ENCODE measurements around the gene EPB41.
"Not testable (repeated sequence)": the region's sequence is repeated elsewhere in the genome, so short reads cannot be mapped to it uniquely, and the experiment has no call there.

The EPB41 gene

DNA sequence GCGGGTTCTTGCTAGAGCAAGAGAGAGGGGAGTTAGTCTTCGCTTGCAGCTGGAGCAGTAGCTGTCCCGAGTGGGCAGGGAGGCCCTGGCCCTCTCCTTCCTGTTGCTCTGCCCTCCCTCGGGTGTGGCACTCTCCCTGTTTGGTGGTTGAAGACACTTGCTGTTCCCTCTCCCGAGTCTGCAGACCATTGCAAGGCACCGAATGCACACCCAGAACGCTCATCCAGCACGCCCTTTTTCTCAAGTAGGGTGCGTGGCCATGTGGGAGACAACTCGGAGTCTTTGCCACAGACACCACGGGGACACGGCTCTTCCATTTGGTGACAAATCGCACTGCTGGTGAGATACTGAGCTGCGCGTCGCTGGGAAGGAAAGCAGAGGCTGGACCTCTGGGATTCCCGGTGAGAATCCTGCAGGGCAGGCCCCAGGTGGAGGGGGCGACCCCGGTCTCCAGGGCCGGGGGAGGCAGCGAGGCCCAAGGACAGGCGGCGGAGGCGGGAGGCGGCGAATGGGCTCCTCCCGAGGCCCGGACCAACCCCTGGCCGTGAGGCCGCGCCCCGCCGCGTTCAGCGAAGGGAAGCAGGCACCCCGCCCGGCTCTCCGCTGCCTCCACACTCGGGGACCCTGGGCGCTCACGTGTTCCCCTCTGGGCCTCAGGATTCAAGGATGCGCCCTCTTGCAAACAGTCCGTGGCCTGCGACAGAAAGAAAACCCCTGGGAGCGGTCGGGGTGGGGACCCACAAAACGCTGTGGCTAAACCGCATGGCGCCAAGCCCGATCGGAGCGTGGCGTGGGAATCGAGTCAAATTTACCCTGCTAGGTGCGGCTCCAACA lies 219.7 kb downstream of the EPB41 start:
- DNase-seq (ENCODE audit: low read depth), result no peak

GRCh38 chr1:29134695-29135028 lies 220.3 kb downstream of the EPB41 start:
- no peak for DNase-seq (ENCODE audit: low read depth)

DNA sequence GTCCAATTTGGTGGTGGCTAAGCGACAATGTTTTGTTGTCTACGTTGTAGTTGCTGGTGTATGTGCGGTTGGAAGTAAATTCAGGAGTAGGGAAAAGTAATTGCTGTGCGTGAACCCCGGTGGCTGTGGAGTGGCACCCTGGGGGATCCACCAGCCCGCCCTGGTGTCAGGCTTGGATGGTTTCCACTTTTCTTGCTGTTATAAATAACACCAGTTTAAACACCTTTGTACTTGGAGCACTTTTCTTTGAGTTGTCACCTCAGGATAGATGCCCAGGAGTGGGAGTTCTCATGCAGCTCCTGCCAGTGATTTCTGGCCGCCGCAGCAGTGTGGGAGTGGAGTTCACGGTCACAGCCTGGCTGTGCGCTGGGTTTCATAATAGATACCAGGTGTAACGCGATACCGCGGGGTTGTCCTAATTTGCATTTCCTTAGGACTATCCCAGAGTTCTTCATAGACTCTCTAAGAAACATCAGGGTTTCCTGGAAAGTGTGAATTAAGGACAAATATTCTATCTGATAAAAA lies 222.1 kb downstream of the EPB41 start:
- no peak for DNase-seq (ENCODE audit: low read depth)

DNA sequence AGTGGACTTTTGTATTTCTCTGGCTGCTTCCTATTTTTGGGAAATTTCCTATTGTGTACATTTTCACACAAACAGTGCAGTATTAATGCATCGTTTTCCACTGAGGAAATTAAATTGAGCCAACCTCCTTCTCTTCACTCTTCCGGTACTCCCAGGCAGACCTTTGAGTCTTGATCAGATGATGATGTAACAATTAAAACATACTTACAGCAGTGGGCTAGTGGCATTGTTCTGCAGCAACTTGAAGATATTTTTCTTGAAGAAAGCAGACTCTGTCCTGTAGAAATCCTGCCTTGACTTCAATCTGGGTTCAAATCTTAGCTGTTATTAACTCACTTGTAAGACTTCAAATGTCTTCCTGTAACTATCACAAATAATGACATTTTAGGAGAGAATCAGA lies 228.3 kb downstream of the EPB41 start:
- no peak for DNase-seq (ENCODE audit: low read depth)

DNA sequence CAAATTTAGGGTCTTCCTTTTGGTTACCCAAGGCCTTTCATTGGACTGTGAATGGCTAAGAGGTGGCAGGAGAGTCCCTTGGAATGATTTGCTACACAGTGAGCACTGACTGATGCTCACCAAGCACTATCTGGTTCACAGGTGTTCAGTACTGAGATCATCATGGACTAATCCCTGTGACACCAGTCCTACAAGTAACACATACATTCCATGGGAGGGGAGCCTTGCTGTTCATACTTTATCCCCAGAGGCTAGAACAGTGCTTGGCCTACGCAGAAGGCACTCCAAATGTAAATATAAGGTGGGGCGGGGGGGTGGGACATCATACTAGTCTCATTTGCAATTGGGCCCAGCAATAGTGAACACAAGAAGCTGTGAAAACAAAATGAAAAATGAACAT lies 229.8 kb downstream of the EPB41 start:
- no peak for DNase-seq (ENCODE audit: low read depth)

DNA sequence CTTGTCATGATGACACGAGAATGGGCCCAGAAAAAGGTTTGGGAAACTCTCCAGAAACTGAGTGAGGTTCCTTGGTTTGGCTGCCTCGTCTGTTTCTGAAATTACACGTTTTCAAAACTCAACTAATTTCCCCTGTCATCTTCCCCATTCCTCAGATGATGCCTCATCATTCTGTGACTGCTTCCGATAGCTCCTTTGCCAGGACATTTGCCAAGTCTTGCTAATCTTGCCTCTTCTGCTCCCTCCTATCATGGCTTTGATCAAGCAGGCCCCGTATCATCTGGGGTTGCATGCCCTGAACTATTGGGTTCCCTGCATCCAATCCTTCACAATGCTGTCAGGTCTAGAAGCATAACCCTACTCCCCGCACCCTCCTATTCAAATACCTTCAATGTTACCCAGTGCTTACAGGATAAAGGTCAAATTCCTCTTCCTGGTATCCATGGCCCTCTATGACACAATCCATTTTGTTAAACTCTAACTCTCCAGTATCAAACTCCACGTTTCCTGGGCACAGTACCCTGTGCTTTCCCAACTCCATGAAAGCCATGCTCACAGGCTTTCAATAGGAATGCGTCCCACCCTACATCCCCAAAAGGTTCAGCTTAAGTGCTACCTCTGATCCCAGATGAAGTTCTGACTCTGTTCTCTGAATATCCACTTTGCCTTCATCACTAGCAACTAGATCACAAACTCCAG lies 231.5 kb downstream of the EPB41 start:
- DNase-seq (ENCODE audit: low read depth), result peak; percentile 51

DNA sequence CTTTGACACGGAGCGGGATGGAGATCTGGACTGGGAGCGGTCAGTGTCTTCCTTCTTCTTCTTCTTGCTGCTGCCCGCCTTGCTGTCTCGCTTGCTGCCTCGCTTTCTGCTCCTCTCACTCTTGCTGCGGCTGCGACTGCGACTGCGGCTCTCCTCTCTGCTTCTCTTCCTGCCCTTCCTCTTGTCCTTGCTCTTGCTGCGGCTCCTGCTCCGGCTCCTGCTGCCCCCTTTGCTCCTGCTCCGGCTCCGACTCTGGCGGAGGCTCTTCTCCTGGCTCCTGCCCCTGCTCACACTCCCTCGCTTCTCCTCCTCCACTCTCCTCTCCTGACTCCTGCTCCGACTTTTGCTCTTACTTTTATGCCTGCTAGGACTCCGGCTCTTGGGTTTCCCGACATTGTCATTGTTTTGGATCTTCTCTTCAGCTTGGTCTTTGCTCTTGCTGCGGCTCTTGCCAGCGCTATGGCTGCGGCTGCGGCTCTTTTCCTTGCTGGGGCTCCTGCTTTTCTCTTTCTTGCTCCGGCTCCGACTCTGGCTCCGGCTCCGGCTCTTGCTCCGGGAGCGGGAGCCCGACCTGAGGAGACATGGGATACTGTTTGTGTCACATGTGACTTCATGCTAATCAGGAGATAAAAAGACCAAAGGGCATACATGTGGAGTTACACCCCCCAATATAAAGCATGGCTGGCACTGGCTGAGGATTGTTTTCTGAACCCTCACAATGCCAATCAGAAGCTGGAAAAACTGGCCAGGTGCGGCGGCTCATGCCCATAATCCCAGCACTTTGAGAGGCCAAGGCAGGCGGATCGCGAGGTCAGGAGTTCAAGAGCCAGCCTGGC lies 234.5 kb downstream of the EPB41 start:
- DNase-seq (ENCODE audit: low read depth), result no peak

GRCh38 chr1:29150346-29150745 lies 236.0 kb downstream of the EPB41 start:
- DNase-seq (ENCODE audit: low read depth), result not testable (repeated sequence)

GRCh38 chr1:29152046-29152805 lies 237.9 kb downstream of the EPB41 start:
- no peak for DNase-seq (ENCODE audit: low read depth)

- peak; percentile 30 for DNase-seq (ENCODE audit: low read depth)
Observed at GRCh38 chr1:29156543-29157268, 242.3 kb downstream of the EPB41 start.

- DNase-seq (ENCODE audit: low read depth), result no peak
Observed at GRCh38 chr1:29157269-29157601, 242.9 kb downstream of the EPB41 start.

DNA sequence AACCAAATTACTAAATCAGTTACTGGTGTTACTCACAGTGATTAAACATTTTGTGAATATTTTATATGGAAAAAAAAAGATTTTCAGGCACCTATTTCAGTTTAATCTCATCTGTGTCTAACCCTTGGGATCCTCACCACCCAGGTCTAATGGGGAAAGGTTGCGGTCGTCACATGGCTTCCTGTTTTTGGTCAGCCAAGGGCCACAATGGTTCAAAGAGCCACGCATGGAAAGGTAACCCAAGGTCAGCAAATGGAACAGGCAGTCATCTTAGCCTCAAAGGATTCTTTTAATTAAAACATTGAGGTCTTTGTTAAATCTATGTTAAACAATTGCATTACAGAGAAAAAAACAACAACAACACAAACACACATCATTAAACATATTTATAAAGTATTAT lies 245.4 kb downstream of the EPB41 start:
- DNase-seq (ENCODE audit: low read depth), result no peak

GRCh38 chr1:29162025-29162424 lies 247.7 kb downstream of the EPB41 start:
- no peak for DNase-seq (ENCODE audit: low read depth)

DNA sequence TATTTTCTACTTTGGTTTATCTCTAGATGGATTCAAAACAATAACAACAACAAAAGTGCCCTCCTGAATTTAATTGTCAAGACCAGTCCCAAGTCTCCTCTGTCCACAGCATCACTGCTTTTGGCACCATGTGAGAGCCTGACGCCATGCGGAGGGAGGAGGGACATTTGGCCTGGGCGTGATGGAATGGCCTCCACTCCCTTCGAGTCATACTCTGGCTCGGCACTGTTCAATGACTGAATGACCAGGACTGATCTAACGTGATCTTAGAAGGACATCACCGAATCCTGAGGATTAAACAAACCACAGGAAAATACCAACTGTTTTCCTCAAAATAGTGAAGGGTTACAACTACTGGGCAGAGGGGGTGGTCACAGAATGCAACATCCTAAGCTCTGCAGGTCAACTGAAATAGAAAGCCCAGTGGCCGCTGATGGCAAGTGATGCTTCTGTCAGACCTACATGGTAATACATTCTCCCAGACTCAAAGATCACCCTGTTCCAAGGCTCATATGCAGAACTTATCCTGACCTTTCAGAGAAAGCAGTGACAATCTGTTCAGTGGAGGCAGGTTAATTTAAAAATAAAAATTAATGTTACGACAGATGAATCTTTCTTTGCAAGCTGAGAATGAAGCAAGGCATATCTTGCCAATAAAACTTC lies 248.2 kb downstream of the EPB41 start:
- no peak for DNase-seq (ENCODE audit: low read depth)

DNA sequence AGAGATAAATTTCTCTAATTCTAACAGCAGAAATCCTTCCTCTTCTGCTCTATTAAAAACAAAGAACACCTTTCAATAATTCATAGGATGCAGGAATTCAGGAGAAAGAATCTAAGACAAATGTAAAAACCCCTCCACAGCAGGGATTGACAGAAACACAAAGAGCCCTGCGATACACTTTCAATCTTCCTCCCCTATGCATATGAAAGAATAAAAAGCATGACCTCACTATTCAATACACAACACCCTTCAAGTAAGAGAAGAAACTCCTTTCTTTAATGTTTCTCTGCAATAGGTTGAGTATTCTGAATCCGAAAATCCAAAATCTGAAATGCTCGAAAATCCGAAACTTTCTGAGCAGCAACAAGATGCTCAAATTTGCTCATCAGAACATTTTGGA lies 250.2 kb downstream of the EPB41 start:
- DNase-seq (ENCODE audit: low read depth), result no peak

- no peak for DNase-seq (ENCODE audit: low read depth)
Observed at GRCh38 chr1:29166291-29166878, 252.0 kb downstream of the EPB41 start.

DNA sequence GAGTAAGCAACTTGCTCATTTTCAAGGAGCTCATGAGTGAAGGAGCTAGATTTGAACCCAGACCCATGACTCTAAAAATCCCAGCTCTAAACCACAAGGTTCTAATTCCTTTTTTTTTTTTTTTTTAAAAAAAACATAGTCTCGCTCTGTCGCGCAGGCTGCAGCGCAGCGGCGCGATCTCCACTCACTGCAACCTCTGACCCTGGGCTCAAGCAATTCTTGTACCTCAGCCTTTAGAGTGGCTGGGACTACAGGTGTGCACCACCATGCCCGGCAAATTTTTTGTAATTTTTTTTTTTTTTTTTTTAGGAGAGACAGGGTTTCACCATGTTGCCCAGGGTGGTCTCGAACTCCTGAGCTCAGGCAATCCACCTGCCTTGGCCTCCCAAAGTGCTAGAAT lies 253.5 kb downstream of the EPB41 start:
- DNase-seq (ENCODE audit: low read depth), result no peak

All from non-pigmented ciliary epithelial cell (primary cell).